GM23338 (cell line): Measurements from ENCODE around the gene NCK2. TPM values are rescaled to one million over a fixed set of nuclear protein-coding genes. Genes with fewer than 3 reads are reported as not detected.

Source experiments
- ATAC-seq: fragments of 200-7000 bp; cut with Tn5 transposase; 3 replicates; pipeline ENCODE4 v1.9.1; 2020
- DNase-seq: peaks from one replicate; pipeline ENCODE4 v3.0.0-alpha.2; 2015; ENCODE audit warnings: low spot score
- H2AFZ ChIP-seq: fragments of 200-600 bp; sonication (generic); 2 replicates; pipeline ENCODE4 v1.8.0; 2016; ENCODE audit warnings: antibody characterized with exemption, mild to moderate bottlenecking, moderate library complexity
- H3F3A ChIP-seq: fragments of 200-600 bp; sonication (generic); replicated peaks from 2 replicates; pipeline ENCODE4 v1.8.0; 2017; ENCODE audit warnings: antibody characterized with exemption, mixed run types, low read depth
- H3K27ac ChIP-seq: fragments of 200-600 bp; sonication (generic); 2 replicates; pipeline ENCODE4 v1.6.1; 2016; ENCODE audit warnings: low read depth
- H3K27me3 ChIP-seq: fragments of 200-600 bp; sonication (generic); 2 replicates; pipeline ENCODE4 v1.8.0; 2016; ENCODE audit warnings: mild to moderate bottlenecking, mixed run types, moderate library complexity; ENCODE audit not compliant: insufficient read depth
- H3K36me3 ChIP-seq: fragments of 200-600 bp; sonication (generic); 2 replicates; pipeline ENCODE4 v1.8.0; 2016; ENCODE audit warnings: mild to moderate bottlenecking; ENCODE audit not compliant: insufficient read depth
- H3K4me1 ChIP-seq: fragments of 200-600 bp; sonication (generic); 2 replicates; pipeline ENCODE4 v1.8.0; 2016; ENCODE audit warnings: mild to moderate bottlenecking, moderate library complexity; ENCODE audit not compliant: insufficient read depth
- H3K4me2 ChIP-seq: fragments of 200-600 bp; sonication (generic); 2 replicates; pipeline ENCODE4 v1.7.1; 2017; ENCODE audit warnings: mixed run types
- H3K4me3 ChIP-seq: fragments of 200-600 bp; sonication (generic); 2 replicates; pipeline ENCODE4 v1.6.1; 2016; ENCODE audit warnings: mixed run types
- H3K79me2 ChIP-seq: fragments of 200-600 bp; sonication (generic); replicated peaks from 2 replicates; pipeline ENCODE4 v1.8.0; 2017; ENCODE audit warnings: mild to moderate bottlenecking; ENCODE audit not compliant: insufficient read depth
- H3K9me2 ChIP-seq: fragments of 200-600 bp; sonication (generic); 2 replicates; pipeline ENCODE4 v1.8.0; 2017; ENCODE audit not compliant: insufficient read depth
- H4K20me1 ChIP-seq: fragments of 200-600 bp; sonication (generic); replicated peaks from 2 replicates; pipeline ENCODE4 v1.8.0; 2017; ENCODE audit warnings: mild to moderate bottlenecking; ENCODE audit not compliant: insufficient read depth
- H3K27ac Mint-ChIP-seq: 2 replicates; pipeline ENCODE4 v1.8.0; 2020; ENCODE audit warnings: inconsistent platforms, mild to moderate bottlenecking, moderate library complexity, mixed read lengths
- H3K27me3 Mint-ChIP-seq: 3 replicates; pipeline ENCODE4 v1.8.0; 2022; ENCODE audit warnings: low read depth, mild to moderate bottlenecking, moderate library complexity, mixed read lengths, inconsistent platforms; ENCODE audit not compliant: insufficient read depth, poor library complexity
- H3K36me3 Mint-ChIP-seq: 3 replicates; pipeline ENCODE4 v1.8.0; 2021; ENCODE audit warnings: low read depth, mild to moderate bottlenecking, inconsistent platforms, moderate library complexity, mixed read lengths
- H3K4me1 Mint-ChIP-seq: 3 replicates; pipeline ENCODE4 v1.8.0; 2020; ENCODE audit warnings: mild to moderate bottlenecking, inconsistent platforms, mixed read lengths
- H3K4me3 Mint-ChIP-seq: 3 replicates; pipeline ENCODE4 v1.8.0; 2021; ENCODE audit warnings: moderate library complexity, mild to moderate bottlenecking, inconsistent platforms, mixed read lengths
- H3K9me3 Mint-ChIP-seq: 3 replicates; pipeline ENCODE4 v1.8.0; 2020; ENCODE audit warnings: moderate library complexity, mild to moderate bottlenecking, inconsistent platforms, mixed read lengths
- CREB1 ChIP-seq: fragments of 250-450 bp; sonication (Bioruptor Pico); IDR thresholded peaks from 2 replicates; pipeline ENCODE4 v1.5.0; 2020; ENCODE audit warnings: low read depth, mild to moderate bottlenecking, moderate library complexity
- CTCF ChIP-seq, 2 experiments: fragments of 200-600 bp in 1 of 2; sonication (generic) in 1 of 2; conservative IDR thresholded peaks; 2 replicates each; pipeline versions ENCODE4 v1.5.1 to v1.6.1; 2016 to 2017; ENCODE audit warnings: antibody characterized with exemption in 2 of 2, low read depth in 2 of 2, mild to moderate bottlenecking in 2 of 2, moderate library complexity in 1 of 2
- ETS1 ChIP-seq: IDR thresholded peaks from 2 replicates; pipeline ENCODE4 v1.6.1; 2016; ENCODE audit warnings: antibody characterized with exemption
- EZH2 ChIP-seq: fragments of 200-600 bp; sonication (generic); IDR thresholded peaks from one replicate; pipeline ENCODE4 v1.8.0; 2017; ENCODE audit warnings: antibody characterized with exemption, mild to moderate bottlenecking, low read depth; ENCODE audit not compliant: unreplicated experiment
- EZH2phosphoT487 ChIP-seq: fragments of 200-600 bp; sonication (generic); IDR thresholded peaks from one replicate; pipeline ENCODE4 v1.8.1; 2018; ENCODE audit warnings: antibody characterized with exemption; ENCODE audit not compliant: unreplicated experiment
- JUNB ChIP-seq: IDR thresholded peaks from one replicate; pipeline ENCODE4 v1.6.1; 2016; ENCODE audit warnings: antibody characterized with exemption; ENCODE audit not compliant: unreplicated experiment
- NANOG ChIP-seq: IDR thresholded peaks from 2 replicates; pipeline ENCODE4 v1.6.1; 2016; ENCODE audit warnings: antibody characterized with exemption, borderline replicate concordance
- POLR2AphosphoS5 ChIP-seq: IDR thresholded peaks from 2 replicates; pipeline ENCODE4 v1.6.1; 2016; ENCODE audit warnings: antibody characterized with exemption, low read depth
- REST ChIP-seq: IDR thresholded peaks from one replicate; pipeline ENCODE4 v1.6.1; 2018; ENCODE audit warnings: antibody characterized with exemption; ENCODE audit not compliant: unreplicated experiment
- STAT1 ChIP-seq: IDR thresholded peaks from one replicate; pipeline ENCODE4 v1.6.1; 2016; ENCODE audit warnings: antibody characterized with exemption; ENCODE audit not compliant: unreplicated experiment
- ZNF114 ChIP-seq: fragments of 250-450 bp; sonication (Bioruptor Pico); IDR thresholded peaks from 2 replicates; pipeline ENCODE4 v1.5.0; 2020; ENCODE audit warnings: mild to moderate bottlenecking, moderate library complexity
- ZNF331 ChIP-seq: fragments of 250-450 bp; sonication (Bioruptor Pico); IDR thresholded peaks from 2 replicates; pipeline ENCODE4 v1.5.0; 2020; ENCODE audit warnings: low read depth, mild to moderate bottlenecking, moderate library complexity
- ZNF462 ChIP-seq: fragments of 250-450 bp; sonication (Bioruptor Pico); IDR thresholded peaks from 2 replicates; pipeline ENCODE4 v1.5.0; 2020; ENCODE audit warnings: mild to moderate bottlenecking, moderate library complexity
- polyA plus RNA-seq: library from polyadenylated mRNA; unstranded; fragments of >200 nt; fragmentation: Nextera tagmentation; extraction: Ambion mirVana; gene quantifications from 2 replicates; pipeline ENCODE4 v1.2.1, GENCODE V29; 2016
- total RNA-seq: library from RNA; depleted of rRNA; stranded (reverse); fragments of >200 nt; shearing (Covaris generic); gene quantifications from 2 replicates; pipeline ENCODE4 v1.2.3, GENCODE V29; 2014

Gene NCK2
- total and polyA plus RNA-seq, 2 experiments from 2014 or later = 26.9 to 59.9 TPM

- H3K79me2 ChIP-seq = no peaks in the 10 kb centered on the region
- Mint-ChIP-seq H3K27ac (no peak overlapping the region), H3K36me3 (peaks cover 4% of the 10 kb centered on the region; the same call in 1 of the 3 replicates), H3K9me3 (peaks cover 13% of the 10 kb centered on the region; the same call in 1 of the 3 replicates), H3K4me3 (no peak overlapping the region), H3K4me1 (peaks cover 8% of the 10 kb centered on the region), H3K27me3 (no peaks in the 10 kb centered on the region)
- ATAC-seq (no peak), DNase-seq (no peak)
- H3K9me2 ChIP-seq = no peaks in the 10 kb centered on the region
- H3K36me3 ChIP-seq = no peaks in the 10 kb centered on the region
- no peak overlapping the region for H3K27ac ChIP-seq
- H3K4me3 ChIP-seq = no peak overlapping the region
- no peaks in the 10 kb centered on the region for H3K4me1 ChIP-seq
- no peaks in the 10 kb centered on the region for H3K27me3 ChIP-seq
- H3F3A ChIP-seq = no peaks in the 10 kb centered on the region
- 0 out of 2 replicates have a peak overlapping the region, but pooled peaks have one; percentile 19 for H2AFZ ChIP-seq
- no peaks in the 10 kb centered on the region for H4K20me1 ChIP-seq
- TF ChIP-seq ZNF462 (CRISPR knock-in tag) (no peak), EZH2 (no peak), ETS1 (no peak), ZNF114 (CRISPR knock-in tag) (no peak), STAT1 (no peak), POLR2AphosphoS5 (no peak), CREB1 (CRISPR knock-in tag) (no peak), ZNF331 (no peak), EZH2phosphoT487 (no peak), REST (no peak), JUNB (no peak), CTCF (conservative IDR thresholded peaks at IDR 0.05; ENCODE audit: low read depth in 2 of 2) (no peak), NANOG (no peak)
- no peak overlapping the region for H3K4me2 ChIP-seq
Measured at GRCh38 chr2:105725388-105725787, 19.3 kb upstream of the NCK2 start.
